ENCODE data around the gene BPIFB4. TPM values are rescaled to one million over a fixed set of nuclear protein-coding genes. Genes with fewer than 3 reads are reported as not detected.

Gene BPIFB4
- total RNA-seq, 2 donors from 2014 or later = not detected

DNA sequence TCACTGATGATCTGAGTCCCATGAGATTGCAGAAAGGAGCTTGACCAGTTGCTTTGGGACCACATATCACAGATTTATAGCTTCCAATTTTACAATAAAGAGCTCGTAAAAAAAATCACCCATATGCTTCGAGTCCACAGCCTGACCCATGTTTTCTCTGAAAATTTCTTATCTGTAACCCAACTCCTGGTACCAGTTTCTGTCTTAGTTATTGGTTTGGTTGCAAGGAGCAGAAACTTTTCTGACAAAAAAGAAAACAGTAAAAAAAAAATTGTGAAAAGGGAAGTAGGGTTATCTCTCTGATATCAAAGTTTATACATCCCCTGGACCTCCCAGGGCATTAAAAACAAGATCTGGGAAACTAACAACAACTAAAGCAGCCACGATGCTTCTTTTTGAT, 57.8 kb downstream of the BPIFB4 start:
- no peak for ATAC-seq
- no peak for DNase-seq
- intact Hi-C loops (cut with DNase I, micrococcal nuclease) = no loop called here

DNA sequence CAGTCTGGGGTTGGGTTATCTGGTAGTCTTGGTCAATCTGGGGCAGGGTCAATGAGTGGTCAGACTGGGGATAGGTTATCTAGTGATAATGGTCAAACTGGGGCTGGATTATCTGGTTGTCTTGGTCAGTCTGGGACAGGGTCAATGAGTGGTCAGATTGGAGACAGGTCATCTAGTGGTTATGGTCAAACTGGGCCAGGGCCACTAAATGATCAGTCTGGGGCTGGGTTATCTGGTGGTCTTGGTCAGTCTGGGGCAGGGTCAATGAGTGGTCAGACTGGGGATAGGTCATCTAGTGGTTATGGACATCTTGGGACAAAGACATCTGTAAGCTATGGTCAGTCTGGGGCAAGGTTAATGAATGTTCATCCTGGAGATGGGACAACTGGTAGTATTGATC, 60.0 kb downstream of the BPIFB4 start:
- DNase-seq (no peak), ATAC-seq (no peak)
- intact Hi-C loops (cut with DNase I, micrococcal nuclease) = no loop called here

DNA sequence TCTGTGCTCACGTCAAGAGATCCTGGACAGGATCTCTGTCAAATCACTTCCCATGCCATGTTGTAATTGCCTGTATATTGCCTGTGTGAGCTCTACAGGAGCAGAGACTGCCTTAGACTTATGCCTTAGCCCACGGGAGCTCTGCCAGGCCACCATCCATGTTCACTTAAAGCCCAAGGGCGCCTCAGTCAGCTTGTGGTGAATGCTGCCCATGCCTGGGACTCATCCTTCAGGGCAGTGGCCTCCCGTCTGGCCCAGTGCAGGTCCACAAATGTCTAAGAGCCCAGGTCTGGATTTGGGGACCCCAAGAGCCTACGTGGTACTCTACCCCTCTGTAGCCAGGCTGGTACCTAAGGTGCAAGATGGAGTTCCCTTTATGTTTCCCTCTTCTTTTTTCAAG, 66.1 kb downstream of the BPIFB4 start:
- no peak for ATAC-seq

DNA sequence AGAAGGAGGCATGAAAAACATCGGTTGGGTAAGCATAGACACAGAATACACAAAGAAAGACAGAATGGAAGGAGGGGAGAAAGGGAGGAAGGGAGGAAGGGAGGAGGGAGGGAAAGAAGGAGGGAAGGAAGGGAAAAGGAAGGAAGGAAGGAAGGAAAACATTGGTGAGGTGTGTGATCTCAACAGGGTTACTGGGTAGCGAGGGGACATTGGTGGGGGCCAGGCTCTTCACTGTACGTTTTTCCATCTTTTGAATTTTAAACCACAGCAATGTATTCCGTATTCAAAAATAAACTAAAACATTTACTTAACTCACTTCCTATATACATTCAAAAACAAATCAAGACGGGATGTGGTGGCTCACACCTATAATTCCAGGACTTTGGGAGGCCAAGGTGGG, 67.9 kb downstream of the BPIFB4 start:
- no peak for DNase-seq
- intact Hi-C loops (cut with DNase I, micrococcal nuclease) = no loop called here
- no peak for ATAC-seq

More for the DNA sequence above, 66.1 kb downstream of the BPIFB4 start:
- intact Hi-C loops (cut with DNase I, micrococcal nuclease) = no loop called here
- peak in 1 of 2 donors; percentile 2 for DNase-seq

DNA sequence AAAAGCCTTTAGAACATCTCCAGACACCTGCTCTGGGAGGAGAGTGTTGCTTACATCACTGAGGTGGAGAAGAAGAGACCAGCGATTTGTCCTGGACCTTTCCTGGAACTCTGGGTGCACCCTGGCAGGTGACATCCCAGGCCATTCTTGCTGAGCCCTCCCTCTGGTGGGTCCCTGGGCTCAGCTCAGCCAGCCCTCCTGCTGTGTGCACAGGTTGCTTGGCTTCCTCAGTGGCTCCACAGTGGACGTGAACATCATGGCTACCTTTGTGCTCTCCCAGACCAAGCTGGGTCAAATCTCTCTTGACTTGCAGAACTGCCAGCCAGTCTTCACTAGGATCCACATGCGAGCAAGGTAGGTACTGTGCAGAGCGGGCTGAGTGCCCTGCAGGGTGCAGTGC, 68.6 kb downstream of the BPIFB4 start:
- no peak for ATAC-seq
- no peak for DNase-seq
- intact Hi-C loops (cut with DNase I, micrococcal nuclease) = no loop called here

DNA sequence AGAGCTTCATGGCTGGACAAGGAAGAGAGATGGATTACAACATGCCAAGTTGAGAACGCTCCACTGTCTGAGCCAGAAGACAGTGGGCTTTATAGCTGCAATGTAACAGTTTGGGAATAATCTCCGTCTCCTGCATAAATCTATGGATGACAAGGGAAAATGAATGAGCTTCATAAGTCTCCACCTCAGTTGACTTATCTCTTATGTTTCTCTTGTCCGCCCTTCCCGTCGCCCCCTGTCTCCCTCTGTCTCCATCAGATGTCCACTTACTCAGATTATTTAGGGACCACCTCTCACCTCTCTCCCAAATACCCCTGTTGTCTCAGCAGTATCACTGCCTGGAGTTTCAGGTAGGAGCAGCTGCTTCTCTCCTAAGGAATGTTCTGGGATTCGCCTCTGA, 74.8 kb downstream of the BPIFB4 start:
- DNase-seq (no peak), ATAC-seq (no peak)
- intact Hi-C loops (cut with DNase I, micrococcal nuclease) = no loop called here

DNA sequence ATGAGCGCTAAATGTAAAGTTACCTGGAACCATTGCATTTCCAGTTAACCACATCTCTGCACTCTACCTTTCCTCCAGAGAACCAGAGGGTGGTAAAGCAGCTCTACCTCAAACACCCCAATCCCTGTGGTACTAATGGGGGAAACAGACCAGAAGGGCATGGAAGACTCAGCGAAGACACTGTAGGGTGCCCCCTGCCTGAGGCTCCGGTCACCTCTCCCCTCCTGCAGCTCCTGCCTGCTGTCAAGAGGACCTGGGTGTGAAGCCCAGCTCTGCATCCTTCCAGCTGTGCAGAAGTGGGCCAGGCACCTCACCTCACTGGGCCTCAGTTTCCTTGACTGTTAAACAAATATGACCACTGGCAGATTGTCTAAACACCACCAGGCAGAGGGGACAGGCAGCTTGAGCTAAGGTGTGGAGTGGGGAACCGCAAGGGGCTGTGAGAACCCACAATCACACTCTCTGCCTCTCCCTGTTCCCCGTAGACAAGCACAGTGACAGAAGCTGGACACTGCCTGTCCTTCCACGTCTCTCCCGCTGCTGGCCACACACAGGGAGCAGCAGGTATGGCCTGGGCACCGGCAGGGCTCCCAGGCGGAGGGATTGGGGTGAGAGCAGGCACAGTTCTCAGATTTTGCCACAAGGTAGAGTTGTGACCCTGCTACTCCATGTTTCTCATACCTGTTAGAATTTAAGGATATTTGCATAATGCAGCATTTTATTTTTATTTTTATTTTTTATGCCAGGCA, 79.4 kb downstream of the BPIFB4 start:
- ATAC-seq (no peak), DNase-seq (no peak)
- intact Hi-C loops (cut with DNase I, micrococcal nuclease) = no loop called here

DNA sequence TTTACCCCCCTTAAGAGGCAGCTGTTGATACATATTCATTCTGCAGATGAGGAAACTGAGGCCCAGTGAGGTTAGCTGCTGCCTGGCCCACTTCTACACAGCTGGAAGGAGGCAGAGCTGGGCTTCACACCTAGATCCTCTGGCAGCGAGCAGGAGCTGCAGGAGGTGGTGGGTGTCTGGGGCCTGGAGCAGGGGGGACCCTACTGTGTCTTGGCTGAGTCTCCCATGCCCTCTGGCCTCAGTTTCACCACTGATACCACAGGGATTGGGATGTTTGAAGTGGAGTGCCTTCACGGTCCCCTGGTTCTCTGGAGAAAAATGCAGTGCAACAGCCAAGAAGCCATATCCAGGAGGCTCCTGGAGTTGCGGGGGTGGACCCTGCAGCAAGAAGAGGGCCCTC, 80.3 kb downstream of the BPIFB4 start:
- DNase-seq = no peak
- intact Hi-C loops (cut with DNase I, micrococcal nuclease) = no loop called here
- no peak for ATAC-seq

DNA sequence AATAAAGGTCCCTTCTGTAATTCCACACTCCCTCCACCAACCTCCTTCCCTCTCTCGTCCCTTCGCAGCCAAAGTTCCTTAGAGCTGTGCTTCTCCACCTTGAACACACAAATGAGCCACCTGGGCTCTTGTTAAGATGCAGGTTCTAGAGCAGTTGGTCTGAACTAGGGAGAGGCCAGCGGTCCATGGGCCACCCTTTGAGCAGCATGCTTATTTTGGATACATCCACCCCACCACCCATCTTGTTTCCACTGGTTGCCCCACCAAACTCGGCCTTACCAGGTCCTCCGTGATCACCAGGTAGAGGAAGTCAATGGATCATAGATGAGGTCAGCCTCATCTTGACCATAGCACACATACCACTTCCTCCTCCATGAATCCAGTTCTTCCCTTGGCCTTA, 81.2 kb downstream of the BPIFB4 start:
- no peak for ATAC-seq
- intact Hi-C loops (cut with DNase I, micrococcal nuclease) = no loop called here
- no peak for DNase-seq

Other genes starting within 250 kb of the BPIFB4 start
- gene EFCAB8, start 220.7 kb upstream of the BPIFB4 start, total RNA-seq = under 1 TPM in 1 of 2 donors, not detected in 1; 0.11 TPM
- not detected for gene SUN5, start 75.2 kb upstream of the BPIFB4 start, total RNA-seq
- not detected for gene BPIFB2, start 71.9 kb upstream of the BPIFB4 start, total RNA-seq
- gene BPIFB6, start 48.0 kb upstream of the BPIFB4 start, total RNA-seq = not detected
- gene BPIFB3, start 25.7 kb upstream of the BPIFB4 start, total RNA-seq = not detected
- not detected for gene BPIFA2, start 88.5 kb downstream of the BPIFB4 start, total RNA-seq
- gene BPIFA3, start 137.7 kb downstream of the BPIFB4 start, total RNA-seq = not detected
- not detected for gene BPIFA1, start 156.4 kb downstream of the BPIFB4 start, total RNA-seq
- gene BPIFB1, start 203.6 kb downstream of the BPIFB4 start, total RNA-seq = not detected